GM21717 (cell line): ENCODE measurements around the gene ATP2C2.

Source experiments
- ATAC-seq: cut with Tn5 transposase; IDR thresholded peaks from one replicate; pipeline ENCODE4 v1.9.1; 2021; ENCODE audit warnings: mild to moderate bottlenecking, moderate library complexity; ENCODE audit not compliant: unreplicated experiment

Gene ATP2C2

GRCh38 chr16:84486551-84487235 is 118.4 kb downstream of the ATP2C2 start:
- ATAC-seq, result no peak

- ATAC-seq, result no peak
These were observed 119.0 kb downstream of the ATP2C2 start for GRCh38 chr16:84487358-84487757.

GRCh38 chr16:84489131-84489530 is 120.8 kb downstream of the ATP2C2 start:
- ATAC-seq, result no peak

GRCh38 chr16:84495506-84495905 is 127.2 kb downstream of the ATP2C2 start:
- no peak for ATAC-seq

GRCh38 chr16:84496991-84497390 is 128.7 kb downstream of the ATP2C2 start:
- no peak for ATAC-seq

GRCh38 chr16:84497418-84498222 is 129.3 kb downstream of the ATP2C2 start:
- ATAC-seq, result no peak

- no peak for ATAC-seq
These were observed 129.9 kb downstream of the ATP2C2 start for GRCh38 chr16:84498223-84498610.

- no peak for ATAC-seq
These were observed 130.7 kb downstream of the ATP2C2 start for GRCh38 chr16:84498859-84499620.

- ATAC-seq, result no peak
These were observed 131.3 kb downstream of the ATP2C2 start for GRCh38 chr16:84499638-84500037.

GRCh38 chr16:84500531-84500930 is 132.2 kb downstream of the ATP2C2 start:
- ATAC-seq, result no peak

GRCh38 chr16:84501077-84501735 is 132.9 kb downstream of the ATP2C2 start:
- no peak for ATAC-seq

- no peak for ATAC-seq
These were observed 133.7 kb downstream of the ATP2C2 start for GRCh38 chr16:84502075-84502474.

GRCh38 chr16:84502581-84502980 is 134.2 kb downstream of the ATP2C2 start:
- no peak for ATAC-seq

- peak; percentile 4 for ATAC-seq
These were observed 135.5 kb downstream of the ATP2C2 start for GRCh38 chr16:84503751-84504395.

- ATAC-seq, result peak; percentile 93
These were observed 136.3 kb downstream of the ATP2C2 start, which contains the start of gene MEAK7 for GRCh38 chr16:84504420-84505248. MEAK7 (minus strand) TSS chr16:84504659; CDS start chr16:84498086, 6,573 bp downstream.

GRCh38 chr16:84505249-84506187 is 137.2 kb downstream of the ATP2C2 start:
- ATAC-seq, result peak; percentile 4

GRCh38 chr16:84507011-84507982 is 139.0 kb downstream of the ATP2C2 start:
- no peak for ATAC-seq
